Ectodermal cell (in vitro differentiated cells): ENCODE data around the gene GRAMD1B.

Experiments
- H3K27ac ChIP-seq: 2 replicates; pipeline ENCODE4 v1.7.0; 2013; ENCODE audit warnings: mild to moderate bottlenecking, low read depth, low read length; ENCODE audit not compliant: insufficient read depth, poor library complexity, severe bottlenecking
- H3K27me3 ChIP-seq: 2 replicates; pipeline ENCODE4 v1.7.0; 2013; ENCODE audit warnings: mild to moderate bottlenecking, low read length; ENCODE audit not compliant: insufficient read depth, control insufficient read depth, poor library complexity, severe bottlenecking
- H3K36me3 ChIP-seq: one replicate; pipeline ENCODE4 v1.7.0; 2013; ENCODE audit warnings: low read length; ENCODE audit not compliant: control insufficient read depth, insufficient read depth
- H3K4me1 ChIP-seq: one replicate; pipeline ENCODE4 v1.7.0; 2013; ENCODE audit warnings: low read length; ENCODE audit not compliant: control insufficient read depth, insufficient read depth
- H3K4me3 ChIP-seq: 2 replicates; pipeline ENCODE4 v1.7.0; 2013; ENCODE audit warnings: low read depth, low read length, control low read depth; ENCODE audit not compliant: insufficient read depth
- H3K9me3 ChIP-seq: 2 replicates; pipeline ENCODE4 v1.7.0; 2013; ENCODE audit warnings: mild to moderate bottlenecking, low read length, moderate library complexity; ENCODE audit not compliant: control insufficient read depth
- WGBS, 2 experiments: methylation state at CpG; one replicate each; pipeline ENCODE4 v1.1.7; 2013; ENCODE audit warnings: missing lambda C conversion rate in 2 of 2; 5-methylcytosine and 5-hydroxymethylcytosine counted together

GRAMD1B gene

GRCh38 chr11:123428116-123428715 is 1.9 kb upstream of the GRAMD1B start:
- H3K36me3 ChIP-seq: no peaks in the 10 kb centered on the region
- peaks cover 17% of the 10 kb centered on the region for H3K27me3 ChIP-seq
- H3K9me3 ChIP-seq: peaks cover 2% of the 10 kb centered on the region
- H3K4me3 ChIP-seq: no peak overlapping the region
- H3K4me1 ChIP-seq: peaks cover 35% of the 10 kb centered on the region
- 93 to 96% methylated on average over 6 of the region's 6 CpGs for WGBS, 2 experiments
- no peak overlapping the region for H3K27ac ChIP-seq

DNA sequence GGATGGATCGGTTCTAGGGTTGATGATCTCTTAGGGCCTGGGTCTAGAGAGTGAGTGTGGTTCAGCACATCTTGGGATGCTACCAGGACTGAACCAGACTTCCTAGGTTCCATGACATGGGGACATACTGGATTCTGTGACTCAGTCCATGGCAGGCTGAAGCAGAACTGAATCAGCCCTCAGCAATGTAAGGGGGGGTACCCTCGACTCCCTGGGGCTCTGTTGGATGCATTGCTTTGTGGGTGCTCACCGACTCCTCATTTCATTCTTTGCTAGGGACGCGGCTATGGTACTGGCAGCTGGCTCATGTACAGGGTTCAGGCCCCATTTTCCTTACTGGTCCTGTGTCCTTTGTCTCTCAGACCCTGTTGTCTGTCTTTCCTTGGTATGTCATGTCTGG is 733 bp upstream of the GRAMD1B start:
- WGBS, 2 experiments: 79 to 90% methylated on average over 5 of the region's 5 CpGs
- Histone ChIP-seq H3K4me1 (peaks cover 35% of the 10 kb centered on the region), H3K4me3 (peak overlapping the region; percentile 87), H3K27ac (no peak overlapping the region), H3K36me3 (no peaks in the 10 kb centered on the region), H3K27me3 (peaks cover 12% of the 10 kb centered on the region), H3K9me3 (peaks cover 2% of the 10 kb centered on the region)

DNA sequence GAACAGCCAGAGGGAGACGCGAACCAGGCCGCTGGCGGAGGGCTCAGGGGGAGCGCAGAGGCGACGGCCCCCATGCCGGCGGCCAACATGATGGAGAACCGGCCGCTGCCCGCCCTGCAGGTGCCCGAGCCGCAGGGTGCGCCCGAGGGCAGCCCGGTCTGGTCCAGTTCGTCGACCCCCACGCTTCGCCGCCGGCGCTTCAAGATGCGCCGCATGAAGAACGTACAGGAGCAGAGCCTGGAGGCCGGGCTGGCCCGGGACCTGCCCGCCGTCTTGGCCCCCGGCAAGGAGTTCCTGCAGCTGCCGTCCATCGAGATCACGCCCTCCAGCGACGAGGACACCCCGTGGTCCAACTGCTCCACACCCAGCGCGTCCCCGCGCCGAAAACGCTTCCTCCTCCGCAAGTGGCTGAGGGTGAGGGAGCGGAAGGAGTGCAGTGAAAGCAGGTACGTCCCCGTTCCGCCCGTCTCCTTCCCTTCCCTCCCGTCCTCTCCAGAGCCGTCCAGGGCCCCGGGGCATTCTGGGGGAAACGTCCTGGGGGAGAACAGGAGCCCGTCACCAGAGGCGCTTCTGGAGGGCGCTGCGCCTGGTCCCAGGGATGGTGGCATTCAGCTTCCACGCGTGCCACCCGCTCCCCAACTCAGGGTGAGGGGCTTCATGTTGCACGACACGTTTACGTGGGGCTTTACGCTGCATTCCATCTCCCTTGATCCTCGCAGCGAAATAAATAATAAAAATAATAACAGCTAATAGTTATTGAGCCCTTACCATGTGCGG is 840 bp downstream of the GRAMD1B start:
- H3K27me3 ChIP-seq: peaks cover 9% of the 10 kb centered on the region
- no peaks in the 10 kb centered on the region for H3K36me3 ChIP-seq
- H3K4me3 ChIP-seq: peak overlapping the region; percentile 87
- peaks cover 30% of the 10 kb centered on the region for H3K4me1 ChIP-seq
- no peaks in the 10 kb centered on the region for H3K9me3 ChIP-seq
- 1 to 3% methylated on average over 65 to 68 of the region's 68 CpGs for WGBS, 2 experiments
- peak overlapping the region; percentile 90 for H3K27ac ChIP-seq

- Histone ChIP-seq H3K9me3 (no peaks in the 10 kb centered on the region), H3K36me3 (no peaks in the 10 kb centered on the region), H3K27me3 (peaks cover 9% of the 10 kb centered on the region), H3K4me3 (peak overlapping the region; percentile 87), H3K27ac (no peak overlapping the region), H3K4me1 (peaks cover 23% of the 10 kb centered on the region)
- WGBS, 2 experiments: 62 to 64% methylated on average over 7 of the region's 7 CpGs
These were observed 1.6 kb downstream of the GRAMD1B start for GRCh38 chr11:123431619-123432018.

DNA sequence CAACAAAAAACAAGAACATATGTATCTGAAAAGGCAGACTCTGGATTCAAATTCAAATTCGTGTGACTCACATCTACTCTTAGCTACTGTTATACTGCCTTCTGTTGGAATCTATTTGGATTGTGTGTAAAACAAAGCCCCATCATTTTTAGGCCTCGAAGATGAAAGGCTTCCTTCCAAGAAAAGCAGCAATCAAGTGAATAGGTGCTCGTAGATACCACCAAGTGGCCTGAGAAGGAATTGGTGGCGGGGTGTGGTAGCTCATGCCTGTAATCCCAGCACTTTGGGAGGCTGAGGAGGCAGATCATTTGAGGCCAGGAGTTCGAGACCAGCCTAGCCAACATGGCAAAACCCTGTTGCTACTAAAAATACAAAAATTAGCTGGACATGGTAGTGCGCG is 4.2 kb downstream of the GRAMD1B start:
- Histone ChIP-seq H3K27ac (no peak overlapping the region), H3K9me3 (no peaks in the 10 kb centered on the region), H3K27me3 (peaks cover 9% of the 10 kb centered on the region), H3K36me3 (no peaks in the 10 kb centered on the region), H3K4me1 (peaks cover 29% of the 10 kb centered on the region), H3K4me3 (no peak overlapping the region)
- 83 to 88% methylated on average over 7 of the region's 7 CpGs for WGBS, 2 experiments

DNA sequence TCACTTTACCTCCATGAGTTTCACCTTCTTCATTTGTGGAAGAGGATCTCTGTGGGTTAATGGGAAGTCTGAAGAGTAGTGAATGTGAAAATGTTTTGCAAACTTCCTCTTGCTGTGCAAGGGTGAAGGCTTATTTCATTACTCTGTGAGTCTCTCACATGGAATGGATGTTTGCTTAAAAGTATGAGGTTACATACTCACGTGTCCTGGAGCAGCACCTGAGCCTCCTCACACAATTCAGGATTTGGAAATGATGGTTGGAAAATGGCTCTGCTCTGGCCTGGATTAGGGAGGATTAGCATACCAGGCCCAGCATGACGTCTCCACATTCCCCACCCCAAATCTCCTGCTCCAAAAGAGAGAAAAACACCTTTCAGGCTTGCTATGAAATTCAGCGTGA is 4.8 kb downstream of the GRAMD1B start:
- H3K9me3 ChIP-seq: no peaks in the 10 kb centered on the region
- H3K27me3 ChIP-seq: peaks cover 9% of the 10 kb centered on the region
- peaks cover 24% of the 10 kb centered on the region for H3K4me1 ChIP-seq
- H3K36me3 ChIP-seq: no peaks in the 10 kb centered on the region
- WGBS, 2 experiments: 18 to 20% methylated on average over 2 to 3 of the region's 3 CpGs
- H3K27ac ChIP-seq: peak overlapping the region; percentile 80
- no peak overlapping the region for H3K4me3 ChIP-seq

GRCh38 chr11:123437236-123437979 is 7.3 kb downstream of the GRAMD1B start:
- Histone ChIP-seq H3K27ac (no peak overlapping the region), H3K27me3 (no peaks in the 10 kb centered on the region), H3K9me3 (no peaks in the 10 kb centered on the region), H3K4me1 (peaks cover 19% of the 10 kb centered on the region), H3K4me3 (no peak overlapping the region), H3K36me3 (no peaks in the 10 kb centered on the region)
- 91% methylated on average over 9 of the region's 9 CpGs for WGBS, 2 experiments

GRCh38 chr11:123438131-123438627 is 8.1 kb downstream of the GRAMD1B start:
- Histone ChIP-seq H3K4me1 (peaks cover 14% of the 10 kb centered on the region), H3K27ac (no peak overlapping the region), H3K4me3 (no peak overlapping the region), H3K27me3 (no peaks in the 10 kb centered on the region), H3K36me3 (no peaks in the 10 kb centered on the region), H3K9me3 (no peaks in the 10 kb centered on the region)
- WGBS, 2 experiments: 79% methylated on average over 7 of the region's 7 CpGs

GRCh38 chr11:123439616-123440015 is 9.5 kb downstream of the GRAMD1B start:
- peaks cover 14% of the 10 kb centered on the region for H3K4me1 ChIP-seq
- WGBS, 2 experiments: 93 to 95% methylated on average over 4 of the region's 4 CpGs
- no peaks in the 10 kb centered on the region for H3K9me3 ChIP-seq
- H3K27ac ChIP-seq: no peak overlapping the region
- no peaks in the 10 kb centered on the region for H3K36me3 ChIP-seq
- H3K4me3 ChIP-seq: no peak overlapping the region
- no peaks in the 10 kb centered on the region for H3K27me3 ChIP-seq

- WGBS, 2 experiments: 90 to 94% methylated on average over 5 of the region's 5 CpGs
These were observed 11.1 kb downstream of the GRAMD1B start for GRCh38 chr11:123441161-123441560.

More at GRCh38 chr11:123441161-123441560, 11.1 kb downstream of the GRAMD1B start:
- no peak overlapping the region for H3K27ac ChIP-seq
- H3K36me3 ChIP-seq: no peaks in the 10 kb centered on the region
- peaks cover 14% of the 10 kb centered on the region for H3K4me1 ChIP-seq
- H3K27me3 ChIP-seq: no peaks in the 10 kb centered on the region
- no peaks in the 10 kb centered on the region for H3K9me3 ChIP-seq
- no peak overlapping the region for H3K4me3 ChIP-seq
